ENCODE results near the gene CAPSL.

Gene CAPSL

GRCh38 chr5:35924950-35925722 lies 13.3 kb downstream of the CAPSL start:
- TF ChIP-seq CTCF (IDR thresholded peaks at IDR 0.05; ENCODE audit: low read depth, low read length, missing control alignments), result peak; percentile 80
- peak; percentile 40 for DNase-seq (ENCODE audit: extremely low read depth, low read depth)
- no peak overlapping the region for H3K4me3 ChIP-seq (replicated peaks; ENCODE audit: low read depth, low read length)

- no peak for DNase-seq (ENCODE audit: extremely low read depth, low read depth)
- H3K4me3 ChIP-seq (replicated peaks; ENCODE audit: low read depth, low read length), result no peak overlapping the region
- TF ChIP-seq CTCF (IDR thresholded peaks at IDR 0.05; ENCODE audit: low read depth, low read length, missing control alignments), result no peak
These were observed 14.1 kb downstream of the CAPSL start for GRCh38 chr5:35924122-35924949.

- no peak for DNase-seq (ENCODE audit: extremely low read depth, low read depth)
- TF ChIP-seq CTCF (IDR thresholded peaks at IDR 0.05; ENCODE audit: low read depth, low read length, missing control alignments), result no peak
- H3K4me3 ChIP-seq (replicated peaks; ENCODE audit: low read depth, low read length), result no peak overlapping the region
These were observed 16.0 kb downstream of the CAPSL start for GRCh38 chr5:35922468-35922867.

- TF ChIP-seq CTCF (IDR thresholded peaks at IDR 0.05; ENCODE audit: low read depth, low read length, missing control alignments), result no peak
- H3K4me3 ChIP-seq (replicated peaks; ENCODE audit: low read depth, low read length), result no peak overlapping the region
- no peak for DNase-seq (ENCODE audit: extremely low read depth, low read depth)
These were observed 16.5 kb downstream of the CAPSL start for GRCh38 chr5:35921930-35922329.

GRCh38 chr5:35920890-35921289 lies 17.5 kb downstream of the CAPSL start:
- H3K4me3 ChIP-seq (replicated peaks; ENCODE audit: low read depth, low read length), result no peak overlapping the region
- no peak for DNase-seq (ENCODE audit: extremely low read depth, low read depth)
- TF ChIP-seq CTCF (IDR thresholded peaks at IDR 0.05; ENCODE audit: low read depth, low read length, missing control alignments), result no peak

GRCh38 chr5:35919191-35919590 lies 19.2 kb downstream of the CAPSL start:
- DNase-seq (ENCODE audit: extremely low read depth, low read depth), result peak; percentile 66
- no peak for TF ChIP-seq CTCF (IDR thresholded peaks at IDR 0.05; ENCODE audit: low read depth, low read length, missing control alignments)
- no peak overlapping the region for H3K4me3 ChIP-seq (replicated peaks; ENCODE audit: low read depth, low read length)

Measured in HFF-Myc (cell line).